Choroid plexus epithelial cell (primary cell): ENCODE data around the gene API5.

Experiments used
- DNase-seq: peaks from one replicate; pipeline ENCODE4 v3.0.0-alpha.2; 2010; ENCODE audit warnings: low read depth
- H3K4me3 ChIP-seq: 2 replicates; pipeline ENCODE4 v1.5.1; 2011; ENCODE audit warnings: low read depth, mild to moderate bottlenecking, control low read depth, low read length, moderate library complexity
- TF ChIP-seq, protein P1 (sequence below): conservative IDR thresholded peaks from 2 replicates; pipeline ENCODE4 v1.5.1; 2011; ENCODE audit warnings: low read depth, mild to moderate bottlenecking, control low read depth, inconsistent platforms, low read length, moderate library complexity

Gene API5

DNA sequence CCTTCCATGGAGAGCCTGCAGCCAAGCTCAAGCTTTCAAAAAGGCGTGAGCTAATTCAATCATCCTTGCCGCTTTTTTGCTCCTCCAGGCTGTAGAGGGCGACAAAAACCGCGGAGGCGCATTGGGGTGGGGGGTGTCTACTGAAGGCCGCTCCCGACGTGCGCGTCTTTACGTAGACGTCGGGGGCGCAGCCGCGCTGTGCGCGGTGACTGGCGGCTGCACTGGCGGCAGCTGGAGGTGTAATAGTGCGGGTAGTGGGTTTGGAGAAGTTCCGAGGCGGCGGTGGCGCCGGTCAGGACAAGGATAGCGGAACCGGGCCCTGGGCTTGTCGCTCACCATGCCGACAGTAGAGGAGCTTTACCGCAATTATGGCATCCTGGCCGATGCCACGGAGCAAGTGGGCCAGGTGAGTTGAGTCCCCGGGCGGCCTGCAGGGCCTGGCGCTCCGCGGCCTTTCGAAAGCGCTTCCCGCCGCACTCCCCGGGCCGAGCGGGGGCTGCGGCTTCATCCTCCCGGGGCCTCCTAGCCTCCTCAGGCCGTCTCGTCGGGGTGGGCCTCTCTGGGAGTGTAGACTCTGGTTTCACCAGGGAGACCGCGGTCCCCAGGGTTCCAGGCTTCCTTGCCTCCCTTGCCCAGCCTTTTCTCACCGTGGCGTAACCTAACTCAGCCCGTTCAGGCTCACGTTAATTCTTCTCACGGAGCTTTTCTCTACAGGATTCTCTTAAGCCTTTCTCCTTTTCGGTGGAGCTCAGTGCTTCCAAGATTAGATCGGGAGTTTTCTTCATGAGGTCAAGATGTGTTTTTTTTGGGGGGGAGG, at the start of gene API5:
TSS of gene API5 (plus strand) at position 206 of the 817 bp plus-strand sequence. CDS start at position 338, 132 bp downstream.
- peak within 1 kb of the TSS; percentile 92 for H3K4me3 ChIP-seq

DNA sequence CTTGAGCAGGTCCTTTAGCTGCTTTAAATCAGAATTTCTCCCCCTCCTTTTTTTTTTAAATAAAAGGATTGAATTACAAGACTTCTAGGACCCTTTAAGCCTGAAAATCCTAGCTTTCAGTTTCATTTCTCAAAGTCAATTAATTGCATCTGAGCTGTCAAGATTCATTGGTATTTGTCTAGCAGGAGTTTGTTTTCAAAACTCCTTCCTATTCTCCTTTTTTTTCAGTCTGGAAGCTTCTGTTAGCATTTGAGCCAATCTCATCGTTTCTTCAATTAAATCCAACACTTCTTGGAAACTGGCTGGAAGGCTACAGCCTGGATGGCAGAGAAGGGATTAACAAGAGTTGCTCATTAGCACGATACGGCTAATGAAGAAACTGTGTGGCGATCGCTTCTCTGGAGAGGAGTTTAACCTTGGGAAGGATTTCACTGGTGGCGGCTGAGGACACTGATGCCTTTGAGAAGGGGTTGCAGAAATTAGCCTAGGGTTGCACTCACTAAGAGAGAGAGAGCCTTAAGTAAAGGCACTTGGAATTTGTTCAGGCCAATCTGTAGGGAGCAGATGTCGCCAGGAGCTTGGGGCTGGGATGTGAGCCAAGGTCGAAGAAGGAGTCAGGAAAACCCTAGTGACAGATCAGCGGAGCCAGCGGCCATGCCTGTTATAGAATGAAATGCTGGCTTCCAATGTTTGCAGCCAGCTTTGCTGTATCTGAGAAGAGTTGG, 43.8 kb upstream of the API5 start:
- TF ChIP-seq, protein P1, sequence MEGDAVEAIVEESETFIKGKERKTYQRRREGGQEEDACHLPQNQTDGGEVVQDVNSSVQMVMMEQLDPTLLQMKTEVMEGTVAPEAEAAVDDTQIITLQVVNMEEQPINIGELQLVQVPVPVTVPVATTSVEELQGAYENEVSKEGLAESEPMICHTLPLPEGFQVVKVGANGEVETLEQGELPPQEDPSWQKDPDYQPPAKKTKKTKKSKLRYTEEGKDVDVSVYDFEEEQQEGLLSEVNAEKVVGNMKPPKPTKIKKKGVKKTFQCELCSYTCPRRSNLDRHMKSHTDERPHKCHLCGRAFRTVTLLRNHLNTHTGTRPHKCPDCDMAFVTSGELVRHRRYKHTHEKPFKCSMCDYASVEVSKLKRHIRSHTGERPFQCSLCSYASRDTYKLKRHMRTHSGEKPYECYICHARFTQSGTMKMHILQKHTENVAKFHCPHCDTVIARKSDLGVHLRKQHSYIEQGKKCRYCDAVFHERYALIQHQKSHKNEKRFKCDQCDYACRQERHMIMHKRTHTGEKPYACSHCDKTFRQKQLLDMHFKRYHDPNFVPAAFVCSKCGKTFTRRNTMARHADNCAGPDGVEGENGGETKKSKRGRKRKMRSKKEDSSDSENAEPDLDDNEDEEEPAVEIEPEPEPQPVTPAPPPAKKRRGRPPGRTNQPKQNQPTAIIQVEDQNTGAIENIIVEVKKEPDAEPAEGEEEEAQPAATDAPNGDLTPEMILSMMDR: no peak
- no peak for DNase-seq
- H3K4me3 ChIP-seq: no peak overlapping the region

More for the DNA sequence above, at the start of gene API5:
- TF ChIP-seq, protein P1: peak; percentile 88
- peak; percentile 96 for DNase-seq

DNA sequence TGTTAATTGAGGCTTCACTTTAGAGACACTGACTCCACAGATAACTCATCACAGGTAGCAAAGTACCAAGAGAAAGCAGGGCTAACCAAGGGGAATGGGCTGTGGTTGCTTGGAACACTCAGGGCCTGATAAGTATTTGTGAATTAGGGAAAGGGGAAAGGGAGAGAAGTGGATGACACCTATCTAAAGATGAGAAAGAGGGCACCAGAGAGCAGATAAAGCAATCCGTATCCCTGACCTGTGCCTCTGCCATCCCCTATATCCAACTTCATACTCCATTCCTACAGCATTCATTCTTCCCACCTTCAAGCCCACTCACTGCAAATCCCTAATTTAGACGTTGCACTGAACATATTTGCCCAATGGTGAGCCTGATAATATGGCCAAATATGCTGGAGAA, 43.0 kb upstream of the API5 start:
- H3K4me3 ChIP-seq: no peak overlapping the region
- TF ChIP-seq, protein P1: no peak
- no peak for DNase-seq

DNA sequence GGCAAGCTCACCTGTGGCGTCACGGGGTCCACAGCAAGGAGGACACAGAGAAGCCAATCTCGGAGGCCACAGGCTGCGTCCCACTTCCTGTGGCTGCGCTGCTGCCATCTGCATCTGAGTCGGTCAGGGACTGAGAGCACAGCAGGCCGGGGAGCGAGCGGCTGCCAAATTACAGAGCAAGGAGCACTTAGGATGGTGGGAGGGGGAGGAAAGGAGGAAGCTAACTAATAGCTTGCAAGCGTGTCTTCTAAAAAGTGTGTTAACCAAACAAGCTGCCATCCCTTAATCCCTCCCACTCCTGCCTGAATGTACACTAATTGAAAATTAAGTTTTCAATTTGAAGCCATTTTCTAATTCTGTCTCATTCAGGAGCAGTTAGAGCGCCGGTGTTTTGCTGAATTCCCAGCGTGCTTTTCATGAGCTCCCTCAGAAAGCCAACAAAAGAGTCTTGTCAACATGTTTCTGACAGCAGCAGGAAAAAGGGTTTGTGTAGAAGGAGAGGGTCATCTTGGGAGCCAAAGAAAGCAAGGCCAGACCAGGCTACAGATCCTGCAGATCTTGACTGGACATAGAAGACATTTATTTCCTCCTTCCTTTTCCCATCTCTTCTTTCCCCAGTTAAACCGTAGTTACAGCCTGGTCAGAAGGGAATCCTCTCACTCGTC, 42.4 kb upstream of the API5 start:
- TF ChIP-seq, protein P1: no peak
- DNase-seq: no peak
- H3K4me3 ChIP-seq: no peak overlapping the region

DNA sequence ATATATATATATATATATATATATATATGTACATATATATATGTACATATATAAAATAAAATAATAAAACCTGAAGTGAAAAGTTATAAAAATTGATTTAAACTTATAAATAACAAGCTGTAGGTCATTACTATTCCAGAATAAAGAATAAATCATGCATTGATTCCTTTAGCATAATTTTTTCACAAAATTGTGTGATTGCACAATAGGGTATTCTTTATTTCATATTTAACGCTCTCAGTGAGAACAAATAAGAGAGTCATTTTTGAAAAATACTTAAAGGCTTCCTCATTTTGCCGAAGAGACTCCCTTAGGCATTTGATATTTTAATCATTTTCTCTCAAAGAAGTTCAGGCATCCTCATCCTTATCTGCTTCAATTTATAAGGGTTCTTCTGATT, 41.3 kb upstream of the API5 start:
- TF ChIP-seq, protein P1: no peak
- H3K4me3 ChIP-seq: no peak overlapping the region
- DNase-seq: no peak

DNA sequence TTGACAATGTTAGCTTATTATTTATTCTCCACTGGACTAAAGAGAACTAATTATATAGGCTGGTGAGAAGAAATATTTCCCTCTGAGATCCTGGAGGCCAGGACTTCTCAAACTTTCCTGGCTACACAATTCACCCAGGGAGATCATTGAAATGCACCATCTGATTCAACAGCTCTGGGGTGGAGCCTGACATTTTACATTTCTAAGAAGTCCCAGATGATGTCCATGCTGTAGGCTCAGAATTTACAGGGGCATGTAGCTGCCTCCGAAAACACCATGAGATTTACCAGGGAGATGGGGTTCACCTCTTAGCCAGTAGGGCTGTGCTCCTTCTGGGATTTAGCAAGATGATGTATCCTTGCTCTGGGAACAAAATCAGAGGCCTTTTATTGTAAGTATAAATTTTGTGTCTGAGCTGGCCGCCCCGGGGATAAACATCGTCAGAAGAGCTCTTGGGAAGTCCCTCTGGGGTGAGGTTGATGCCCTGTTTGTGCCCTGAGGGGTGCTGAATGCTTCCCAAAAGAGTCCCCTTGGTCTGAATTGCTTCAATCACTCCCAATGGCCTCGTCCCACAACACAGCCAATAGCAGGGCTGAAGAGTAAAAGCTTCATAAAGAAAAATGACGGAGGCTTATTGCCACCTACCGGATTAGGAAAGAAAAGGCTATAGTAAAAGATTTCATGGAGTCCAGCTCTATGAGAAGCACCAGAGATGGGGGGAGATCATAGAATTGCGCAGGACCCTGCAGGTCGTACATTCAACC, 33.4 kb upstream of the API5 start:
- DNase-seq: peak; percentile 48
- H3K4me3 ChIP-seq: no peak overlapping the region
- TF ChIP-seq, protein P1: peak; percentile 50
